Camera-type eye (tissue), 1 donor: ENCODE measurements around the gene TRIM32. TPM values are rescaled to one million over a fixed set of nuclear protein-coding genes. Genes with fewer than 3 reads are reported as not detected.

ENCODE experiments used
- total RNA-seq: library from RNA; depleted of rRNA; stranded (reverse); fragments of >200 nt; gene quantifications from one replicate; pipeline ENCODE4 v1.2.3, GENCODE V29; 2014

The TRIM32 gene
- 27.8 TPM for total RNA-seq

GRCh38 chr9:116687074-116687753 is at the start of gene TRIM32:
TRIM32 (plus strand) TSS chr9:116687305; CDS start chr9:116697743, 10,438 bp downstream.

